HepG2 (cell line): Measurements from ENCODE around the gene PARD3. TPM values are rescaled to one million over a fixed set of nuclear protein-coding genes. Genes with fewer than 3 reads are reported as not detected.

Source experiments
- EP300 ChIP-seq, 3 experiments: sonication (generic) in 1 of 3; formaldehyde crosslinking in 1 of 3; IDR thresholded peaks; 2 replicates each; pipeline versions ENCODE4 v1.5.1 to v1.6.1; 2011 to 2020; ENCODE audit warnings: low read depth in 2 of 3, low read length in 2 of 3, borderline replicate concordance in 1 of 3, improper control_type of control experiment in 1 of 3, mild to moderate bottlenecking in 1 of 3, missing genetic modification reagents in 1 of 3, moderate library complexity in 1 of 3
- FOSL2 ChIP-seq: sonication (generic); formaldehyde crosslinking; IDR thresholded peaks from 2 replicates; pipeline ENCODE4 v1.4.0; 2020; ENCODE audit warnings: missing genetic modification reagents
- HCFC1 ChIP-seq: fragments of 150-350 bp; IDR thresholded peaks from 2 replicates; pipeline ENCODE4 v1.6.1; 2014; ENCODE audit warnings: low read depth, low read length
- HDAC2 ChIP-seq: sonication (generic); formaldehyde crosslinking; IDR thresholded peaks from 2 replicates; pipeline ENCODE4 v1.4.0; 2020; ENCODE audit warnings: missing genetic modification reagents
- HNF4A ChIP-seq: sonication (generic); formaldehyde crosslinking; IDR thresholded peaks from 2 replicates; pipeline ENCODE4 v1.4.0; 2020; ENCODE audit warnings: missing genetic modification reagents
- MTA1 ChIP-seq: sonication (generic); formaldehyde crosslinking; IDR thresholded peaks from 2 replicates; pipeline ENCODE4 v1.4.0; 2020; ENCODE audit warnings: missing genetic modification reagents, mild to moderate bottlenecking, borderline replicate concordance
- NFYC ChIP-seq: IDR thresholded peaks from 2 replicates; pipeline ENCODE4 v1.6.1; 2016; ENCODE audit warnings: missing genetic modification reagents, missing compliant biosample characterization
- SNRNP70 ChIP-seq: fragments of 200-400 bp; formaldehyde crosslinking; IDR thresholded peaks from 2 replicates; pipeline ENCODE4 v1.6.1; 2017; ENCODE audit warnings: mild to moderate bottlenecking, low read depth, low read length, moderate library complexity
- SP2 ChIP-seq: sonication (generic); formaldehyde crosslinking; IDR thresholded peaks from 2 replicates; pipeline ENCODE4 v1.5.1; 2020; ENCODE audit warnings: mild to moderate bottlenecking, missing genetic modification reagents
- TBX2 ChIP-seq: sonication (generic); formaldehyde crosslinking; IDR thresholded peaks from 2 replicates; pipeline ENCODE4 v1.5.0; 2020; ENCODE audit warnings: missing genetic modification reagents, mild to moderate bottlenecking, borderline replicate concordance
- TGIF2 ChIP-seq: IDR thresholded peaks from 2 replicates; pipeline ENCODE4 v1.6.1; 2016; ENCODE audit warnings: control low read depth, missing compliant biosample characterization
- XRCC5 ChIP-seq: fragments of 200-400 bp; formaldehyde crosslinking; optimal IDR thresholded peaks from 2 replicates; pipeline ENCODE3; 2017; ENCODE audit warnings: mild to moderate bottlenecking, low read length
- ZNF207 ChIP-seq: fragments of 450-650 bp; IDR thresholded peaks from 2 replicates; pipeline ENCODE4 v1.6.1; 2016; ENCODE audit warnings: antibody characterized with exemption, borderline replicate concordance
- ZNF282 ChIP-seq: fragments of 450-650 bp; IDR thresholded peaks from 2 replicates; pipeline ENCODE4 v1.6.1; 2018; ENCODE audit not compliant: partially characterized antibody
- ZNF33B ChIP-seq: sonication (generic); formaldehyde crosslinking; IDR thresholded peaks from 2 replicates; pipeline ENCODE4 v1.5.1; 2020; ENCODE audit warnings: mild to moderate bottlenecking, missing genetic modification reagents
- ZNF496 ChIP-seq: sonication (generic); formaldehyde crosslinking; IDR thresholded peaks from 2 replicates; pipeline ENCODE4 v1.8.1; 2023; ENCODE audit warnings: mild to moderate bottlenecking, moderate library complexity, missing genetic modification reagents; ENCODE audit not compliant: insufficient replicate concordance
- ZNF616 ChIP-seq: sonication (generic); formaldehyde crosslinking; IDR thresholded peaks from 2 replicates; pipeline ENCODE4 v1.5.0; 2020; ENCODE audit warnings: low read depth, mild to moderate bottlenecking, missing genetic modification reagents
- ZSCAN21 ChIP-seq: sonication (generic); formaldehyde crosslinking; IDR thresholded peaks from 2 replicates; pipeline ENCODE4 v1.8.0; 2022; ENCODE audit warnings: mild to moderate bottlenecking, missing genetic modification reagents, moderate library complexity, borderline replicate concordance
- polyA plus RNA-seq, 8 experiments: library from polyadenylated mRNA; depleted of rRNA in 3 of 8; stranded (reverse) in 7 of 8; unstranded in 1 of 8; fragments of >200 nt; fragmentation: Illumina TruSeq in 4 of 8; extraction: Trizol in 4 of 8; gene quantifications; 2 replicates each; pipeline versions ENCODE4 v1.2.1 to v1.2.3, GENCODE V29; 2011 to 2016; ENCODE audit warnings: low read depth in 4 of 8, missing spikeins in 1 of 8, mixed read lengths in 1 of 8; ENCODE audit not compliant: insufficient read depth in 1 of 8
- total RNA-seq, 5 experiments: library from RNA; depleted of rRNA; stranded (reverse); fragments of >200 nt; fragmentation: Illumina TruSeq; extraction: Trizol; gene quantifications; 2 replicates each; pipeline ENCODE4 v1.2.3, GENCODE V29; 2016; ENCODE audit warnings: low read depth in 1 of 5
- TF ChIP-seq, protein P1 (sequence below): IDR thresholded peaks from 2 replicates; pipeline ENCODE4 v1.6.1; 2016; ENCODE audit warnings: low read depth
- TF ChIP-seq, protein P2 (sequence below): sonication (generic); formaldehyde crosslinking; conservative IDR thresholded peaks from 2 replicates; pipeline ENCODE4 v1.4.0; 2020; ENCODE audit warnings: mild to moderate bottlenecking, missing genetic modification reagents, moderate library complexity
- TF ChIP-seq, protein P3 (sequence below): IDR thresholded peaks from 2 replicates; pipeline ENCODE4 v1.6.1; 2018; ENCODE audit warnings: missing genetic modification reagents, mild to moderate bottlenecking, missing compliant biosample characterization
- TF ChIP-seq, protein P4 (sequence below): IDR thresholded peaks from 2 replicates; pipeline ENCODE4 v1.6.1; 2016; ENCODE audit warnings: mild to moderate bottlenecking
- TF ChIP-seq, protein P5 (sequence below): sonication (generic); formaldehyde crosslinking; IDR thresholded peaks from 2 replicates; pipeline ENCODE4 v1.4.0; 2020; ENCODE audit warnings: missing genetic modification reagents; ENCODE audit errors: not compliant biosample characterization

PARD3 gene
- total and polyA plus RNA-seq, 2 of the 13 experiments (the other 11 are each of a cell fraction or from before 2014, with no cell fraction given) = 40.9 to 60.0 TPM

DNA sequence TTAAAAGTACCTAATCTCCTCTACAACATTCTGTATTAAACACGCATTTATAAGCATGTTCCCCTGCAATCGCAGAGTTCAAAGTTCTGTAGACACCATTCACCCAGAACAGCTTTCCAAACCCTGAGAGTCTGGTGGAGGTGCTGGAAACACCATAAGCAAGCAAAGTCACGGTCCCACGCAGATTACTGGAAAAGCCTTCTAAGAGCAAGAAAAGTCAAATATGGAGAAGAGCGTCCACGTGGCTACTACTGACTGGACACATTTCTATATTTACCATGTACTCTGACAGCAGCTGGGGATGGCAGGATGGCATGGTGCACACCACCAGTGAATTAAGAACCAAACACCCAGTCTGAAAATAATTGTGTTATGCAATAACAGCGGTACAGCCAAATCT is 97.7 kb downstream of the PARD3 start (continued):
- TF ChIP-seq, protein P1, sequence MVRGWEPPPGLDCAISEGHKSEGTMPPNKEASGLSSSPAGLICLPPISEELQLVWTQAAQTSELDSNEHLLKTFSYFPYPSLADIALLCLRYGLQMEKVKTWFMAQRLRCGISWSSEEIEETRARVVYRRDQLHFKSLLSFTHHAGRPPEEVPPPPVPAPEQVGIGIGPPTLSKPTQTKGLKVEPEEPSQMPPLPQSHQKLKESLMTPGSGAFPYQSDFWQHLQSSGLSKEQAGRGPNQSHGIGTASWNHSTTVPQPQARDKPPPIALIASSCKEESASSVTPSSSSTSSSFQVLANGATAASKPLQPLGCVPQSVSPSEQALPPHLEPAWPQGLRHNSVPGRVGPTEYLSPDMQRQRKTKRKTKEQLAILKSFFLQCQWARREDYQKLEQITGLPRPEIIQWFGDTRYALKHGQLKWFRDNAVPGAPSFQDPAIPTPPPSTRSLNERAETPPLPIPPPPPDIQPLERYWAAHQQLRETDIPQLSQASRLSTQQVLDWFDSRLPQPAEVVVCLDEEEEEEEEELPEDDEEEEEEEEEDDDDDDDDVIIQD = no peak
- TF ChIP-seq TBX2 = 0 out of 2 replicates have a peak, but pooled peaks have one; percentile 30
- 0 out of 2 replicates have a peak, but pooled peaks have one; percentile 39 for TF ChIP-seq TGIF2 (CRISPR knock-in tag)
- TF ChIP-seq HDAC2 (CRISPR knock-in tag) = no peak
- TF ChIP-seq MTA1 (CRISPR knock-in tag) = no peak
- TF ChIP-seq, protein P2, sequence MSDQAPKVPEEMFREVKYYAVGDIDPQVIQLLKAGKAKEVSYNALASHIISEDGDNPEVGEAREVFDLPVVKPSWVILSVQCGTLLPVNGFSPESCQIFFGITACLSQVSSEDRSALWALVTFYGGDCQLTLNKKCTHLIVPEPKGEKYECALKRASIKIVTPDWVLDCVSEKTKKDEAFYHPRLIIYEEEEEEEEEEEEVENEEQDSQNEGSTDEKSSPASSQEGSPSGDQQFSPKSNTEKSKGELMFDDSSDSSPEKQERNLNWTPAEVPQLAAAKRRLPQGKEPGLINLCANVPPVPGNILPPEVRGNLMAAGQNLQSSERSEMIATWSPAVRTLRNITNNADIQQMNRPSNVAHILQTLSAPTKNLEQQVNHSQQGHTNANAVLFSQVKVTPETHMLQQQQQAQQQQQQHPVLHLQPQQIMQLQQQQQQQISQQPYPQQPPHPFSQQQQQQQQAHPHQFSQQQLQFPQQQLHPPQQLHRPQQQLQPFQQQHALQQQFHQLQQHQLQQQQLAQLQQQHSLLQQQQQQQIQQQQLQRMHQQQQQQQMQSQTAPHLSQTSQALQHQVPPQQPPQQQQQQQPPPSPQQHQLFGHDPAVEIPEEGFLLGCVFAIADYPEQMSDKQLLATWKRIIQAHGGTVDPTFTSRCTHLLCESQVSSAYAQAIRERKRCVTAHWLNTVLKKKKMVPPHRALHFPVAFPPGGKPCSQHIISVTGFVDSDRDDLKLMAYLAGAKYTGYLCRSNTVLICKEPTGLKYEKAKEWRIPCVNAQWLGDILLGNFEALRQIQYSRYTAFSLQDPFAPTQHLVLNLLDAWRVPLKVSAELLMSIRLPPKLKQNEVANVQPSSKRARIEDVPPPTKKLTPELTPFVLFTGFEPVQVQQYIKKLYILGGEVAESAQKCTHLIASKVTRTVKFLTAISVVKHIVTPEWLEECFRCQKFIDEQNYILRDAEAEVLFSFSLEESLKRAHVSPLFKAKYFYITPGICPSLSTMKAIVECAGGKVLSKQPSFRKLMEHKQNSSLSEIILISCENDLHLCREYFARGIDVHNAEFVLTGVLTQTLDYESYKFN (CRISPR knock-in tag) = 0 out of 2 replicates have a peak, but pooled peaks have one; percentile 20
- TF ChIP-seq, protein P3, sequence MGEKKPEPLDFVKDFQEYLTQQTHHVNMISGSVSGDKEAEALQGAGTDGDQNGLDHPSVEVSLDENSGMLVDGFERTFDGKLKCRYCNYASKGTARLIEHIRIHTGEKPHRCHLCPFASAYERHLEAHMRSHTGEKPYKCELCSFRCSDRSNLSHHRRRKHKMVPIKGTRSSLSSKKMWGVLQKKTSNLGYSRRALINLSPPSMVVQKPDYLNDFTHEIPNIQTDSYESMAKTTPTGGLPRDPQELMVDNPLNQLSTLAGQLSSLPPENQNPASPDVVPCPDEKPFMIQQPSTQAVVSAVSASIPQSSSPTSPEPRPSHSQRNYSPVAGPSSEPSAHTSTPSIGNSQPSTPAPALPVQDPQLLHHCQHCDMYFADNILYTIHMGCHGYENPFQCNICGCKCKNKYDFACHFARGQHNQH (CRISPR knock-in tag) = no peak
- TF ChIP-seq HCFC1 = no peak
- peak; percentile 51 for TF ChIP-seq HNF4A
- no peak for TF ChIP-seq SP2
- TF ChIP-seq ZSCAN21 = no peak
- TF ChIP-seq FOSL2 = 0 out of 2 replicates have a peak, but pooled peaks have one; percentile 8
- TF ChIP-seq ZNF282 = no peak
- TF ChIP-seq, protein P4, sequence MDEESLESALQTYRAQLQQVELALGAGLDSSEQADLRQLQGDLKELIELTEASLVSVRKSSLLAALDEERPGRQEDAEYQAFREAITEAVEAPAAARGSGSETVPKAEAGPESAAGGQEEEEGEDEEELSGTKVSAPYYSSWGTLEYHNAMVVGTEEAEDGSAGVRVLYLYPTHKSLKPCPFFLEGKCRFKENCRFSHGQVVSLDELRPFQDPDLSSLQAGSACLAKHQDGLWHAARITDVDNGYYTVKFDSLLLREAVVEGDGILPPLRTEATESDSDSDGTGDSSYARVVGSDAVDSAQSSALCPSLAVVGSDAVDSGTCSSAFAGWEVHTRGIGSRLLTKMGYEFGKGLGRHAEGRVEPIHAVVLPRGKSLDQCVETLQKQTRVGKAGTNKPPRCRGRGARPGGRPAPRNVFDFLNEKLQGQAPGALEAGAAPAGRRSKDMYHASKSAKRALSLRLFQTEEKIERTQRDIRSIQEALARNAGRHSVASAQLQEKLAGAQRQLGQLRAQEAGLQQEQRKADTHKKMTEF = no peak
- TF ChIP-seq ZNF33B (CRISPR knock-in tag) = no peak
- TF ChIP-seq ZNF616 (CRISPR knock-in tag) = no peak
- no peak for TF ChIP-seq XRCC5
- TF ChIP-seq NFYC (CRISPR knock-in tag) = no peak
- TF ChIP-seq, protein P5, sequence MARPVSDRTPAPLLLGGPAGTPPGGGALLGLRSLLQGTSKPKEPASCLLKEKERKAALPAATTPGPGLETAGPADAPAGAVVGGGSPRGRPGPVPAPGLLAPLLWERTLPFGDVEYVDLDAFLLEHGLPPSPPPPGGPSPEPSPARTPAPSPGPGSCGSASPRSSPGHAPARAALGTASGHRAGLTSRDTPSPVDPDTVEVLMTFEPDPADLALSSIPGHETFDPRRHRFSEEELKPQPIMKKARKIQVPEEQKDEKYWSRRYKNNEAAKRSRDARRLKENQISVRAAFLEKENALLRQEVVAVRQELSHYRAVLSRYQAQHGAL = no peak
- TF ChIP-seq SNRNP70 = no peak
- no peak for TF ChIP-seq ZNF207
- no peak for TF ChIP-seq EP300 (IDR thresholded peaks at IDR 0.05; ENCODE audit: low read depth in 2 of 2, low read length in 2 of 2)
- no peak for TF ChIP-seq EP300 (CRISPR knock-in tag; IDR thresholded peaks at IDR 0.05; ENCODE audit: borderline replicate concordance)
- TF ChIP-seq ZNF496 = no peak
